ENCODE measurements around the gene ABLIM1. TPM values are rescaled to one million over a fixed set of nuclear protein-coding genes. Genes with fewer than 3 reads are reported as not detected.

The ABLIM1 gene
- total RNA-seq, 1 donor from 2014 or later: 76.9 TPM

- DNase-seq (no peak), ATAC-seq (ENCODE audit: low read depth) (no peak)
- H3K27ac Mint-ChIP-seq: no peak overlapping the region
- no peak overlapping the region for H3K4me3 Mint-ChIP-seq
- no peak for TF ChIP-seq CTCF (IDR thresholded peaks at IDR 0.05)
- CTCF ChIA-PET: no interaction called here
- H3K36me3 Mint-ChIP-seq (ENCODE audit: low read depth): no peaks in the 10 kb centered on the region
- no peaks in the 10 kb centered on the region for H3K9me3 Mint-ChIP-seq
- H3K4me1 Mint-ChIP-seq: no peaks in the 10 kb centered on the region
- peaks cover 5% of the 10 kb centered on the region for H3K27me3 Mint-ChIP-seq
- POLR2A ChIA-PET: no interaction called here
- intact Hi-C loops (cut with micrococcal nuclease): no loop called here
Observed at GRCh38 chr10:114386452-114386851, 271.6 kb downstream of the ABLIM1 start.

GRCh38 chr10:114385557-114385956, 272.5 kb downstream of the ABLIM1 start:
- intact Hi-C loops (cut with micrococcal nuclease): no loop called here
- Mint-ChIP-seq H3K27ac (no peak overlapping the region), H3K4me3 (no peak overlapping the region), H3K9me3 (no peaks in the 10 kb centered on the region), H3K4me1 (no peaks in the 10 kb centered on the region), H3K27me3 (peaks cover 3% of the 10 kb centered on the region), H3K36me3 (ENCODE audit: low read depth) (no peaks in the 10 kb centered on the region)
- ChIA-PET POLR2A (no interaction called here), CTCF (no interaction called here)
- ATAC-seq (ENCODE audit: low read depth) (no peak), DNase-seq (no peak)
- no peak for TF ChIP-seq CTCF (IDR thresholded peaks at IDR 0.05)

GRCh38 chr10:114384601-114385000, 273.5 kb downstream of the ABLIM1 start:
- POLR2A ChIA-PET: no interaction called here
- ATAC-seq (ENCODE audit: low read depth): no peak
- intact Hi-C loops (cut with micrococcal nuclease): no loop called here
- no peak for DNase-seq
- H3K9me3 Mint-ChIP-seq: no peaks in the 10 kb centered on the region
- H3K4me3 Mint-ChIP-seq: no peak overlapping the region
- TF ChIP-seq CTCF (IDR thresholded peaks at IDR 0.05): no peak
- CTCF ChIA-PET: no interaction called here
- no peaks in the 10 kb centered on the region for H3K36me3 Mint-ChIP-seq (ENCODE audit: low read depth)
- H3K4me1 Mint-ChIP-seq: no peaks in the 10 kb centered on the region
- peaks cover 7% of the 10 kb centered on the region for H3K27me3 Mint-ChIP-seq
- H3K27ac Mint-ChIP-seq: no peak overlapping the region

GRCh38 chr10:114384181-114384580, 273.9 kb downstream of the ABLIM1 start:
- Mint-ChIP-seq H3K4me1 (no peaks in the 10 kb centered on the region), H3K27ac (no peak overlapping the region), H3K27me3 (peaks cover 7% of the 10 kb centered on the region), H3K36me3 (ENCODE audit: low read depth) (no peaks in the 10 kb centered on the region), H3K9me3 (no peaks in the 10 kb centered on the region), H3K4me3 (no peak overlapping the region)
- ATAC-seq (ENCODE audit: low read depth) (no peak), DNase-seq (no peak)
- intact Hi-C loops (cut with micrococcal nuclease): no loop called here
- ChIA-PET POLR2A (no interaction called here), CTCF (no interaction called here)
- TF ChIP-seq CTCF (IDR thresholded peaks at IDR 0.05): no peak

Other genes with a start within 250 kb of the ABLIM1 start
- gene FHIP2A, start 163.5 kb upstream of the ABLIM1 start, total RNA-seq: 16.5 and 20.2 TPM in 2 replicates